PC-9 (cell line): Measurements from ENCODE around the gene CCR5AS.
A peak's percentile ranks its signal among the peaks of the same experiment; 100 is the strongest.

Source experiments
- BruUV-seq: library from RNA; stranded (reverse); fragments of 400-500 nt; replicated peaks from 2 replicates; lab custom pipeline; 2021; lab: Mats Ljungman, UMichigan
- CTCF ChIA-PET: fragments of 300-600 bp; sonication (Branson Sonifier 250); formaldehyde crosslinking; loops from one replicate; lab custom pipeline; 2022; ENCODE audit warnings: antibody characterized with exemption; lab: Charles Lee
- POLR2A ChIA-PET: fragments of 300-600 bp; sonication (Branson Sonifier 250); formaldehyde crosslinking; loops from one replicate; lab custom pipeline; 2022; ENCODE audit warnings: antibody characterized with exemption; ENCODE audit not compliant: unreplicated experiment; lab: Charles Lee
- DNase-seq, 2 experiments: peaks; one replicate each; pipeline versions ENCODE4 v3.0.0 to v3.0.0-alpha.2; 2015 to 2022; ENCODE audit warnings: mixed read lengths in 1 of 2
- H2AFZ ChIP-seq: fragments of 200-600 bp; sonication (generic); 2 replicates; pipeline ENCODE4 v1.8.1; 2017; ENCODE audit warnings: antibody characterized with exemption
- H3F3A ChIP-seq: fragments of 200-600 bp; sonication (generic); 2 replicates; pipeline ENCODE4 v1.8.1; 2017; ENCODE audit warnings: antibody characterized with exemption, mild to moderate bottlenecking, low read depth; ENCODE audit not compliant: insufficient read depth
- H3K27ac ChIP-seq: fragments of 200-600 bp; sonication (generic); 2 replicates; pipeline ENCODE4 v1.6.1; 2016; ENCODE audit warnings: mixed run types
- H3K27me3 ChIP-seq: fragments of 200-600 bp; sonication (generic); 2 replicates; pipeline ENCODE4 v1.6.1; 2016; ENCODE audit warnings: low read depth, mixed run types; ENCODE audit not compliant: insufficient read depth
- H3K36me3 ChIP-seq: fragments of 200-600 bp; sonication (generic); 2 replicates; pipeline ENCODE4 v1.6.1; 2016; ENCODE audit warnings: low read depth, mixed run types
- H3K4me1 ChIP-seq: fragments of 200-600 bp; sonication (generic); replicated peaks from 2 replicates; pipeline ENCODE4 v1.6.1; 2016; ENCODE audit warnings: mixed run types; ENCODE audit not compliant: insufficient read depth
- H3K4me2 ChIP-seq: fragments of 200-600 bp; sonication (generic); 2 replicates; pipeline ENCODE4 v1.6.1; 2017; ENCODE audit warnings: mixed run types
- H3K4me3 ChIP-seq: fragments of 200-600 bp; sonication (generic); 2 replicates; pipeline ENCODE4 v1.6.1; 2016; ENCODE audit warnings: mixed run types
- H3K79me2 ChIP-seq: fragments of 200-600 bp; sonication (generic); 2 replicates; pipeline ENCODE4 v1.6.1; 2017; ENCODE audit warnings: low read depth, mixed run types
- H3K9me2 ChIP-seq: fragments of 200-600 bp; sonication (generic); 2 replicates; pipeline ENCODE4 v1.8.1; 2017; ENCODE audit warnings: mild to moderate bottlenecking; ENCODE audit not compliant: insufficient read depth
- H3K9me3 ChIP-seq: fragments of 200-600 bp; sonication (generic); 2 replicates; pipeline ENCODE4 v1.8.1; 2016; ENCODE audit warnings: low read depth; ENCODE audit not compliant: insufficient read depth
- H4K20me1 ChIP-seq: fragments of 200-600 bp; sonication (generic); 2 replicates; pipeline ENCODE4 v1.8.1; 2017; ENCODE audit not compliant: insufficient read depth
- EZH2 ChIP-seq: fragments of 200-600 bp; sonication (generic); IDR thresholded peaks from 2 replicates; pipeline ENCODE4 v1.8.0; 2017; ENCODE audit warnings: antibody characterized with exemption, low read depth
- intact Hi-C: fragments of 100-400 bp; cut with micrococcal nuclease; formaldehyde crosslinking; loops from one replicate; pipeline ENCODE4 v1.10.0; 2022; ENCODE audit not compliant: unreplicated experiment
- TF ChIP-seq, protein P1 (sequence below): fragments of 200-600 bp; sonication (generic); conservative IDR thresholded peaks from 2 replicates; pipeline ENCODE4 v1.6.1; 2017; ENCODE audit warnings: mixed run types, antibody characterized with exemption, mild to moderate bottlenecking, moderate library complexity

CCR5AS gene

GRCh38 chr3:46380471-46381221 is 26.2 kb downstream of the CCR5AS start:
- no peaks in the 10 kb centered on the region for H3K9me2 ChIP-seq
- DNase-seq = no peak
- ChIA-PET CTCF (no interaction called here), POLR2A (interaction anchor here (0.7 kb wide), 1 partner anchor 621 kb away, joined by 5 read pairs; no protein-coding TSS in a partner anchor)
- no peak for TF ChIP-seq EZH2
- TF ChIP-seq, protein P1, sequence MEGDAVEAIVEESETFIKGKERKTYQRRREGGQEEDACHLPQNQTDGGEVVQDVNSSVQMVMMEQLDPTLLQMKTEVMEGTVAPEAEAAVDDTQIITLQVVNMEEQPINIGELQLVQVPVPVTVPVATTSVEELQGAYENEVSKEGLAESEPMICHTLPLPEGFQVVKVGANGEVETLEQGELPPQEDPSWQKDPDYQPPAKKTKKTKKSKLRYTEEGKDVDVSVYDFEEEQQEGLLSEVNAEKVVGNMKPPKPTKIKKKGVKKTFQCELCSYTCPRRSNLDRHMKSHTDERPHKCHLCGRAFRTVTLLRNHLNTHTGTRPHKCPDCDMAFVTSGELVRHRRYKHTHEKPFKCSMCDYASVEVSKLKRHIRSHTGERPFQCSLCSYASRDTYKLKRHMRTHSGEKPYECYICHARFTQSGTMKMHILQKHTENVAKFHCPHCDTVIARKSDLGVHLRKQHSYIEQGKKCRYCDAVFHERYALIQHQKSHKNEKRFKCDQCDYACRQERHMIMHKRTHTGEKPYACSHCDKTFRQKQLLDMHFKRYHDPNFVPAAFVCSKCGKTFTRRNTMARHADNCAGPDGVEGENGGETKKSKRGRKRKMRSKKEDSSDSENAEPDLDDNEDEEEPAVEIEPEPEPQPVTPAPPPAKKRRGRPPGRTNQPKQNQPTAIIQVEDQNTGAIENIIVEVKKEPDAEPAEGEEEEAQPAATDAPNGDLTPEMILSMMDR = no peak
- H3K27me3 ChIP-seq = no peaks in the 10 kb centered on the region
- peak overlapping the region; percentile 37; the same call in 1 of the 2 replicates for H3K27ac ChIP-seq
- H3K9me3 ChIP-seq = no peaks in the 10 kb centered on the region
- H3K4me1 ChIP-seq = peaks cover 31% of the 10 kb centered on the region
- no peaks in the 10 kb centered on the region for H3K79me2 ChIP-seq
- no peaks in the 10 kb centered on the region for H4K20me1 ChIP-seq
- no peak overlapping the region for H3K4me3 ChIP-seq
- intact Hi-C loops = loop anchor here (5.0 kb wide), 1 partner anchor 177 kb away; no protein-coding TSS in a partner anchor
- BruUV-seq = no TSS peak
- no peaks in the 10 kb centered on the region for H3K36me3 ChIP-seq
- no peak overlapping the region for H2AFZ ChIP-seq
- H3K4me2 ChIP-seq = no peak overlapping the region
- peaks cover 16% of the 10 kb centered on the region; the same call in 1 of the 2 replicates for H3F3A ChIP-seq

DNA sequence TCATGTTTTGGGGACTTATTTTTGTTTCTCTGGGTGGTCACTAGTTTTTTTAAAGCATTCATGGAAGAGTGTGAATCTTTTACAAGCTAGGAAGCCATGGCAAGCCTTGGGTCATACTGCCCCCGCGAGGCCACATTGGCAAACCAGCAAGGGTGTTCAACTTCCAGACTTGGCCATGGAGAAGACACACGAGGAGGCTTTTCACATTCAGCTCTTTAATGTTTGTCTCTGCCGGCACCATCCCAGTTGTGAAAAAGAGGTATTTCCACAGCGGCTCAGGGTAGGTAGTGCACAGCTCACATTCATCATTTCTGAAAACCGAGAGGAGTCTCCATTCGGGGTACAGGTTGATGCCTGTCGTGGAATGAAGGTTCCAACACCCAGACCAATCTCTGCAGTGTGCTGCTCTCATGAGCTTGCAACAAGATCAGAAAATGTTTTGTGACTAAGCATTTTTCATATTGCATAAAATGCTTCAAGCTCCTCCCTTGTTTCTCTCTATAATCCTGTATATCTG is 28.4 kb downstream of the CCR5AS start:
- Histone ChIP-seq H3K27ac (no peak overlapping the region), H3K36me3 (no peaks in the 10 kb centered on the region), H3K4me3 (no peak overlapping the region), H3K79me2 (no peaks in the 10 kb centered on the region), H3K9me2 (no peaks in the 10 kb centered on the region), H3K9me3 (no peaks in the 10 kb centered on the region), H3K4me2 (peak overlapping the region; percentile 35), H4K20me1 (no peaks in the 10 kb centered on the region), H3K4me1 (peaks cover 27% of the 10 kb centered on the region), H3F3A (peaks cover 13% of the 10 kb centered on the region; the same call in 1 of the 2 replicates), H3K27me3 (no peaks in the 10 kb centered on the region), H2AFZ (no peak overlapping the region)
- intact Hi-C loops = loop anchor here (2.0 to 10.0 kb wide), 2 partner anchors 64 to 1344 kb away; no protein-coding TSS in a partner anchor
- TF ChIP-seq, protein P1 = peak; percentile 76
- no peak for TF ChIP-seq EZH2
- POLR2A ChIA-PET = interaction anchor here (0.5 to 0.7 kb wide), 2 partner anchors 31 to 295 kb away, joined by 4 to 5 read pairs; no protein-coding TSS in a partner anchor
- CTCF ChIA-PET = interaction anchor here (0.5 to 1.4 kb wide), 8 partner anchors 48 to 791 kb away, joined by 3 to 9 read pairs (median 4); no protein-coding TSS in a partner anchor
- BruUV-seq = no TSS peak
- DNase-seq = peak; percentile 64 to 69

DNA sequence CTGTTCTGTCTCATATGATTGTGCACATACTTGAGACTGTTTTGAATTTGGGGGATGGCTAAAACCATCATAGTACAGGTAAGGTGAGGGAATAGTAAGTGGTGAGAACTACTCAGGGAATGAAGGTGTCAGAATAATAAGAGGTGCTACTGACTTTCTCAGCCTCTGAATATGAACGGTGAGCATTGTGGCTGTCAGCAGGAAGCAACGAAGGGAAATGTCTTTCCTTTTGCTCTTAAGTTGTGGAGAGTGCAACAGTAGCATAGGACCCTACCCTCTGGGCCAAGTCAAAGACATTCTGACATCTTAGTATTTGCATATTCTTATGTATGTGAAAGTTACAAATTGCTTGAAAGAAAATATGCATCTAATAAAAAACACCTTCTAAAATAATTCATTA is 31.1 kb downstream of the CCR5AS start:
- no peaks in the 10 kb centered on the region for H3K9me2 ChIP-seq
- H4K20me1 ChIP-seq = no peaks in the 10 kb centered on the region
- H2AFZ ChIP-seq = no peak overlapping the region
- H3K4me1 ChIP-seq = peaks cover 21% of the 10 kb centered on the region
- no peak overlapping the region for H3K4me2 ChIP-seq
- no peaks in the 10 kb centered on the region for H3K27me3 ChIP-seq
- no TSS peak for BruUV-seq
- no peak overlapping the region for H3K27ac ChIP-seq
- no peaks in the 10 kb centered on the region for H3K9me3 ChIP-seq
- no peak for DNase-seq
- ChIA-PET POLR2A (no interaction called here), CTCF (no interaction called here)
- TF ChIP-seq, protein P1 = no peak
- TF ChIP-seq EZH2 = no peak
- H3K4me3 ChIP-seq = no peak overlapping the region
- no peaks in the 10 kb centered on the region for H3K36me3 ChIP-seq
- intact Hi-C loops = loop anchor here (10.0 kb wide), 1 partner anchor 1341 kb away; no protein-coding TSS in a partner anchor
- H3F3A ChIP-seq = peaks cover 13% of the 10 kb centered on the region; the same call in 1 of the 2 replicates
- H3K79me2 ChIP-seq = no peaks in the 10 kb centered on the region
